ENCODE data around the gene FXN. TPM values are rescaled to one million over a fixed set of nuclear protein-coding genes. Genes with fewer than 3 reads are reported as not detected.
A peak's percentile ranks its signal among the peaks of the same experiment; 100 is the strongest.

FXN gene
- total RNA-seq, 1 donor from 2014 or later, result 43.4 TPM

DNA sequence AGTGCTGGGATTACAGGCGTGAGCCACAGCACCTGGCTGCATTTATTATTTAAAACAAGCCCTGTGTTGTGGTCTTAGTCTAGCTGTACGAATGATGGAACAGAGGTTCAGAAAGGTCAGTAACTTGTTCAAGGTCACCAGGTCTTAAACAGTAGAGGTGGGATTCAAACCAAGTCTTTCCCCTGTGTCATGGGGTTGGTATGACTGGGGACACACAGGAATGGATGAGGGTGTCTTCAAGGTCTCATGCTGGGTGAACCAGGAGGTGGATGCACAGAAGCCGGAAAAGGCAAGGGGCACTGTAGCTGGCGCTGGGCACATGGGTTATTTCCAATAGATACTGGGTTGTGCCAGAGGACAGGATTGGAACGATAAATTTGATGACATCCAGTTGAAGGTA is 106.3 kb downstream of the FXN start:
- intact Hi-C loops (cut with micrococcal nuclease), result no loop called here
- no peak for DNase-seq
- Histone ChIP-seq H3K27ac (replicated peaks) (peak overlapping the region; percentile 78), H3K9me3 (replicated peaks) (no peaks in the 10 kb centered on the region), H3K4me1 (peaks cover 49% of the 10 kb centered on the region), H3K36me3 (no peaks in the 10 kb centered on the region), H3K4me3 (no peak overlapping the region), H3K27me3 (ENCODE audit: low read depth) (no peaks in the 10 kb centered on the region)
- TF ChIP-seq, protein P1, sequence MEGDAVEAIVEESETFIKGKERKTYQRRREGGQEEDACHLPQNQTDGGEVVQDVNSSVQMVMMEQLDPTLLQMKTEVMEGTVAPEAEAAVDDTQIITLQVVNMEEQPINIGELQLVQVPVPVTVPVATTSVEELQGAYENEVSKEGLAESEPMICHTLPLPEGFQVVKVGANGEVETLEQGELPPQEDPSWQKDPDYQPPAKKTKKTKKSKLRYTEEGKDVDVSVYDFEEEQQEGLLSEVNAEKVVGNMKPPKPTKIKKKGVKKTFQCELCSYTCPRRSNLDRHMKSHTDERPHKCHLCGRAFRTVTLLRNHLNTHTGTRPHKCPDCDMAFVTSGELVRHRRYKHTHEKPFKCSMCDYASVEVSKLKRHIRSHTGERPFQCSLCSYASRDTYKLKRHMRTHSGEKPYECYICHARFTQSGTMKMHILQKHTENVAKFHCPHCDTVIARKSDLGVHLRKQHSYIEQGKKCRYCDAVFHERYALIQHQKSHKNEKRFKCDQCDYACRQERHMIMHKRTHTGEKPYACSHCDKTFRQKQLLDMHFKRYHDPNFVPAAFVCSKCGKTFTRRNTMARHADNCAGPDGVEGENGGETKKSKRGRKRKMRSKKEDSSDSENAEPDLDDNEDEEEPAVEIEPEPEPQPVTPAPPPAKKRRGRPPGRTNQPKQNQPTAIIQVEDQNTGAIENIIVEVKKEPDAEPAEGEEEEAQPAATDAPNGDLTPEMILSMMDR (IDR thresholded peaks at IDR 0.05; ENCODE audit: borderline replicate concordance), result no peak

DNA sequence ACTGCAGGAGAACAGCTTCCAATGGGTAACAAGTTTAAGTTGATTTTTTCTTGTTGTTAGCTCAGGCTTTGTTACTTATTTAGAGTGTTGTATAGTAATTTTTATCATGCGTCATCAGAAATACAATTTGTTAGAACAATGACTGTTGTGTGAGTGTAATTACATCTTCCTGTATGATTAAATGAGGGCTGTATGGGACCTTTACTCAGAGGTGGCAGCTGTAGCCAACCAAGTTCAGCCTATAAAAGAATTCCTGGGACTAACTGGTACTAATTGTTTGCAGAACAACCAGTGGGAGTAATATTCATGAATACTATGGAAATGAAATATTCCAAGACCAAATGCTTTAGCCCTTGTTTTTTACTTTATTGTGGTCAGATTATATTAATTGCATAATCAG is 107.7 kb downstream of the FXN start:
- no peak for DNase-seq
- Histone ChIP-seq H3K9me3 (replicated peaks) (no peaks in the 10 kb centered on the region), H3K27ac (replicated peaks) (peak overlapping the region; percentile 78), H3K27me3 (ENCODE audit: low read depth) (no peaks in the 10 kb centered on the region), H3K4me3 (no peak overlapping the region), H3K4me1 (peaks cover 48% of the 10 kb centered on the region), H3K36me3 (no peaks in the 10 kb centered on the region)
- intact Hi-C loops (cut with micrococcal nuclease), result no loop called here
- TF ChIP-seq, protein P1 (IDR thresholded peaks at IDR 0.05; ENCODE audit: borderline replicate concordance), result no peak

DNA sequence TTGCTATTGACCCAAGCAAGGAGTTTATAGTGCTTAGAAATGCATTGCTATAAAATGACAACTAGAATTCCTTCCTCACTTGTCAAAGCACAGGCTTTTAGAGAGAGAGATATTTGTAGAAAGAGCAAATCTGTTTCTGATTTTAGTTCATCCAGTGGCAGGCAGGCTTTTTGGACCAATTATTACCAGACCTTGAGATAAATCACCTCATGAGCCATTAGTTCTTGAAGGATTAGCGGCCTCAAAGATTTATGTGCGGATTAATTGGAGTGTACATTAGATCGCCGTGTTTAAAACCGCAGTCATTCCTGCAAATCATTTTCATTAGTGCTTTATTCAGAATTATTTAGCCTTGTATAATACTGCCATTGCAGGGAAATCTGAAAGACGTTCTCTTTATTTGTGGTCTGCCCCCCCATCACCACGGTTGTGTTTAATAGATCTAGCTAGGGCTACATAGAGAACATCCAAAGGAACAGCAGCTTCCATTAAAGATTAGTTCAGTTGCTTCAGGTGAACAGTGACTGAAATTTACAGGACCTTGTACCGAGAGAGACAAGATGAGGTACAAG is 109.7 kb downstream of the FXN start:
- Histone ChIP-seq H3K27ac (replicated peaks) (no peak overlapping the region), H3K36me3 (no peaks in the 10 kb centered on the region), H3K9me3 (replicated peaks) (no peaks in the 10 kb centered on the region), H3K4me1 (peaks cover 51% of the 10 kb centered on the region), H3K4me3 (no peak overlapping the region), H3K27me3 (ENCODE audit: low read depth) (no peaks in the 10 kb centered on the region)
- TF ChIP-seq, protein P1 (IDR thresholded peaks at IDR 0.05; ENCODE audit: borderline replicate concordance), result no peak
- intact Hi-C loops (cut with micrococcal nuclease), result no loop called here
- DNase-seq, result no peak

DNA sequence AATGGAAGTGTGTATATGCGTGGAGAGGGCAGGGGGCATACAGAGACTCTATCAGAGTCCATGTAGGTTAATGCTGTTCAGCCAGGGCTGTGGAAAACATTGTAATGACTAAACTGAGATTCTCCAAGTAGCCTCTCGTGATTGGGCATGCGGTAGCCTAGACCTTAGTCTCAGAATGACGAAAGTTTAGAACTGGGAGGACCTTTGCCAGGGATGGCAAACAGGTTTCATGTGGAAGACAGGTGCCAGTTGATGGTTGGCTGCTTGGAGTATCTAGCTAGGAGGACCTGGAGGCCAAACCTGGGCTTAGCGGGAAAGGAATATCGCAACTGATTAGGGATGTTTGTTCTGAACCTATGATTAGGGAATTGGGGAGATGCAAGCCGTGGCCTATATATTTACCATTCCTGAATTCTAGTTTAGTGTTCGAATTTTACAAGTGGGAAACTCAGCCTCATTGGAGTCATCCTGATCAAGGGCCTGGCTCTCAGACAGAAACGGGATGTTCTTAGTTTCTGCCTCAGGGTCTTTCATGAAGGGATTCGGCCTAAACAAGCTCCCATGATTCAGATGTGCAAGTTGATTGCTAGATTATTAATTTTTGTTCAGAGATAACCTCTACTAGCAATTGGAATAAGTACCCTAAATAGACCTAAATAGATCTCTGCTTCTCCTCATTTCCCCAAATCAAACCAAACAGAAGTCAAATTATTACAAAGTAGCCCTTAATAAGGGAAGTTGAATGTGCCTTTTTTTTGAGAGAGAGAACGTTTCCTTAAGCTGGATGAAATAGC is 111.7 kb downstream of the FXN start:
- Histone ChIP-seq H3K9me3 (replicated peaks) (no peaks in the 10 kb centered on the region), H3K27ac (replicated peaks) (no peak overlapping the region), H3K36me3 (no peaks in the 10 kb centered on the region), H3K4me3 (no peak overlapping the region), H3K4me1 (peaks cover 39% of the 10 kb centered on the region), H3K27me3 (ENCODE audit: low read depth) (no peaks in the 10 kb centered on the region)
- intact Hi-C loops (cut with micrococcal nuclease), result no loop called here
- TF ChIP-seq, protein P1 (IDR thresholded peaks at IDR 0.05; ENCODE audit: borderline replicate concordance), result no peak
- no peak for DNase-seq

DNA sequence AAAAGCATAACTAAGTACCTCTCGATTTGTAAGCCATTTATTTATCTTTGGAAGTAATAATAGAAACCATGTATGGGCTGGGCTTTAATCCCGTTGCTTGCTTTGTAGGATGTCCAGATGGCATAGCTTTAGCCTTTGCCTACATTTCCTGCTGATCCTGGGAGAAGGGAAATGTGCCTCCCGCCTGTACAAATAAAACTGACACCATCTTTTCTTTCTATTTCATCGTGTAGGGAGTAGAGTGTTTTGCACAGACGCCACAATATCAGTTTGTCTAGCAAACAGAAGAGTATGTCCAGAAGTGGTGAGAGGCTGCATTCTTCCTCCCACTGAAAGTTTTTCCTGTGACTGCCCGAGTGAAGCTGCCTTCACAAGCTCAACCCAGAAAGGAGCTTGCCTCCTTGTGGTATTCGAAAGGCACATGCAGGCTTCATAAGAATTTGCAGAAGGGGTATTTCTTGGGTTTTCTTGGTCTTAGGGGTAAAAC is 113.8 kb downstream of the FXN start:
- no peak for DNase-seq
- Histone ChIP-seq H3K9me3 (replicated peaks) (no peaks in the 10 kb centered on the region), H3K27ac (replicated peaks) (peak overlapping the region; percentile 72), H3K4me1 (peaks cover 31% of the 10 kb centered on the region), H3K27me3 (ENCODE audit: low read depth) (no peaks in the 10 kb centered on the region), H3K4me3 (peak overlapping the region; percentile 32), H3K36me3 (no peaks in the 10 kb centered on the region)
- intact Hi-C loops (cut with micrococcal nuclease), result no loop called here
- TF ChIP-seq, protein P1 (IDR thresholded peaks at IDR 0.05; ENCODE audit: borderline replicate concordance), result peak; percentile 51

Other genes with a start within 250 kb of the FXN start
- gene PRKACG, start 21.6 kb upstream of the FXN start, total RNA-seq, result not detected
- 130 TPM for gene TJP2, start 138.5 kb downstream of the FXN start, total RNA-seq